HCT116 (cell line): ENCODE results near the gene ASB4.

Experiments used
- CTCF ChIP-seq, 3 experiments: fragments of 200-600 bp in 1 of 3; sonication (generic) in 1 of 3; IDR thresholded peaks in 2 of 3; conservative IDR thresholded peaks in 1 of 3; 2 replicates each; pipeline ENCODE4 v1.5.1; 2012 to 2017; ENCODE audit warnings: low read depth in 2 of 3, low read length in 2 of 3, antibody characterized with exemption in 1 of 3, borderline replicate concordance in 1 of 3, control low read depth in 1 of 3, mild to moderate bottlenecking in 1 of 3, mixed read lengths in 1 of 3, mixed run types in 1 of 3, moderate library complexity in 1 of 3; ENCODE audit not compliant: insufficient read depth in 1 of 3
- ELF1 ChIP-seq: IDR thresholded peaks from 2 replicates; pipeline ENCODE4 v1.6.1; 2012; ENCODE audit warnings: low read depth, borderline replicate concordance
- RAD21 ChIP-seq: IDR thresholded peaks from 2 replicates; pipeline ENCODE4 v1.6.1; 2012; ENCODE audit warnings: low read depth, mild to moderate bottlenecking
- TCF7L2 ChIP-seq: IDR thresholded peaks from 2 replicates; pipeline ENCODE4 v1.7.0; 2011; ENCODE audit warnings: borderline replicate concordance, inconsistent platforms; ENCODE audit not compliant: insufficient read depth, insufficient read length; ENCODE audit errors: extremely low read depth
- ZNF274 ChIP-seq: fragments of 200-500 bp; sonication (Bioruptor generic); IDR thresholded peaks from 2 replicates; pipeline ENCODE4 v1.6.1; 2014; ENCODE audit warnings: mild to moderate bottlenecking, low read depth, low read length, inconsistent platforms

- TF ChIP-seq RAD21, result no peak
- TF ChIP-seq CTCF (IDR thresholded peaks at IDR 0.05 in 2 of 3, conservative IDR thresholded peaks at IDR 0.05 in 1 of 3; ENCODE audit: borderline replicate concordance in 1 of 3, insufficient read depth in 1 of 3, low read depth in 2 of 3, low read length in 2 of 3), result no peak
- no peak for TF ChIP-seq ZNF274
- TF ChIP-seq ELF1, result no peak
- TF ChIP-seq TCF7L2, result no peak
Observed at GRCh38 chr7:95582578-95583293, 97.0 kb downstream of the ASB4 start.
